T-cell (primary cell): ENCODE data around the gene CFAP300. TPM values are rescaled to one million over a fixed set of nuclear protein-coding genes. Genes with fewer than 3 reads are reported as not detected.

ENCODE experiments used
- ATAC-seq, 4 experiments: fragments of 200-7000 bp in 3 of 4; fragments of 150-1000 bp in 1 of 4; cut with Tn5 transposase; replicated peaks in 1 of 4; 1 replicate in 3 of 4; 2 replicates in 1 of 4; pipeline ENCODE4 v1.10.0; 2021; ENCODE audit warnings: moderate library complexity in 3 of 4, mild to moderate bottlenecking in 2 of 4, moderate number of reproducible peaks in 1 of 4
- CTCF ChIA-PET, 2 donors: fragments of 300-600 bp; sonication (Branson Sonifier 250); formaldehyde crosslinking; loops; one replicate each; lab custom pipeline; 2022; ENCODE audit warnings: antibody characterized with exemption in 2 of 2; lab: Charles Lee
- POLR2A ChIA-PET, 2 donors: fragments of 300-600 bp; sonication (Branson Sonifier 250); formaldehyde crosslinking; loops; one replicate each; lab custom pipeline; 2022; ENCODE audit warnings: antibody characterized with exemption in 2 of 2; lab: Charles Lee
- DNase-seq, 35 experiments: peaks; one replicate each; pipeline versions ENCODE4 v3.0.0 to v3.0.0-alpha.2; 2013 to 2023
- H3K27ac ChIP-seq: one replicate; pipeline ENCODE4 v1.5.1; 2013; ENCODE audit warnings: low read length
- H3K27me3 ChIP-seq, 2 experiments: replicated peaks in 1 of 2; 1 replicate in 1 of 2; 2 replicates in 1 of 2; pipeline versions ENCODE4 v1.6.1 to v1.7.0; 2013; ENCODE audit warnings: low read length in 1 of 2, mixed read lengths in 1 of 2; ENCODE audit not compliant: control insufficient read depth in 2 of 2, insufficient read depth in 2 of 2; ENCODE audit errors: extremely low read depth in 1 of 2
- H3K36me3 ChIP-seq, 2 donors: 1 replicate in 1 of 2; 2 replicates in 1 of 2; pipeline versions ENCODE4 v1.6.1 to v1.7.0; 2013; ENCODE audit warnings: low read length in 1 of 2; ENCODE audit not compliant: control insufficient read depth in 2 of 2, insufficient read depth in 1 of 2; ENCODE audit errors: extremely low read depth in 1 of 2
- H3K4me1 ChIP-seq, 2 experiments: 1 replicate in 1 of 2; 2 replicates in 1 of 2; pipeline versions ENCODE4 v1.6.1 to v1.7.0; 2013; ENCODE audit warnings: low read length in 2 of 2, mixed read lengths in 1 of 2; ENCODE audit not compliant: insufficient read depth in 2 of 2, control insufficient read depth in 1 of 2; ENCODE audit errors: extremely low read depth in 1 of 2
- H3K4me3 ChIP-seq, 2 donors: 1 replicate in 1 of 2; 2 replicates in 1 of 2; pipeline versions ENCODE4 v1.5.1 to v1.7.0; 2013; ENCODE audit warnings: mild to moderate bottlenecking in 2 of 2, low read length in 1 of 2, moderate library complexity in 1 of 2; ENCODE audit not compliant: control insufficient read depth in 1 of 2; ENCODE audit errors: extremely low read depth in 1 of 2
- H3K9me3 ChIP-seq: 2 replicates; pipeline ENCODE4 v1.7.0; 2013
- H3K27ac Mint-ChIP-seq, 2 donors: one replicate each; pipeline ENCODE4 v1.8.0; 2020 to 2021; ENCODE audit warnings: mild to moderate bottlenecking in 2 of 2, mixed read lengths in 2 of 2
- H3K27me3 Mint-ChIP-seq, 2 donors: one replicate each; pipeline ENCODE4 v1.8.0; 2021 to 2022; ENCODE audit warnings: mixed read lengths in 2 of 2
- H3K36me3 Mint-ChIP-seq: one replicate; pipeline ENCODE4 v1.8.0; 2021; ENCODE audit warnings: mixed read lengths
- H3K4me1 Mint-ChIP-seq, 3 donors: one replicate each; pipeline ENCODE4 v1.8.0; 2020 to 2022; ENCODE audit warnings: mixed read lengths in 3 of 3, mild to moderate bottlenecking in 1 of 3
- H3K4me3 Mint-ChIP-seq, 3 donors: one replicate each; pipeline ENCODE4 v1.8.0; 2020 to 2022; ENCODE audit warnings: mild to moderate bottlenecking in 3 of 3, mixed read lengths in 3 of 3, moderate library complexity in 3 of 3
- H3K9me3 Mint-ChIP-seq, 3 donors: one replicate each; pipeline ENCODE4 v1.8.0; 2020 to 2022; ENCODE audit warnings: mixed read lengths in 3 of 3
- WGBS: methylation state at CpG from one replicate; pipeline ENCODE4 v1.1.5; 2013; ENCODE audit warnings: missing lambda C conversion rate; ENCODE audit not compliant: insufficient coverage; 5-methylcytosine and 5-hydroxymethylcytosine counted together
- total RNA-seq, 35 experiments: library from RNA in 6 of 35; stranded (reverse) in 6 of 35; fragments of 120-200 nt in 1 of 35; gene quantifications; one replicate each; pipeline versions ENCODE4 v1.2.1 to v1.2.4 and lab custom pipeline; 2013 to 2026

Gene CFAP300
- total RNA-seq, 5 donors from 2014 or later (not counting 1 experiment from before 2014, with no cell fraction given) = not detected

- H3K27ac ChIP-seq = no peak overlapping the region
- no peak overlapping the region for H3K4me3 ChIP-seq
- H3K36me3 Mint-ChIP-seq = no peaks in the 10 kb centered on the region
- peaks cover 0 to 5% of the 10 kb centered on the region in 2 experiments for H3K27me3 ChIP-seq
- no peaks in the 10 kb centered on the region for H3K9me3 ChIP-seq
- no peak overlapping the region for H3K27ac Mint-ChIP-seq
- DNase-seq (no peak), ATAC-seq (no peak)
- H3K9me3 Mint-ChIP-seq = no peaks in the 10 kb centered on the region
- H3K4me1 ChIP-seq = no peaks in the 10 kb centered on the region
- H3K4me3 Mint-ChIP-seq = no peak overlapping the region
- H3K27me3 Mint-ChIP-seq = peaks cover 4 to 5% of the 10 kb centered on the region in 2 donors
- H3K36me3 ChIP-seq = no peaks in the 10 kb centered on the region
- ChIA-PET POLR2A (no interaction called here), CTCF (interaction anchor here in 1 of 2 donors (0.6 kb wide), 1 partner anchor 527 kb away, joined by 8 read pairs; no protein-coding TSS in a partner anchor)
- H3K4me1 Mint-ChIP-seq = no peaks in the 10 kb centered on the region
- WGBS = 100% methylated on average over 2 of the region's 7 CpGs
Observed at GRCh38 chr11:102085864-102086551, 38.8 kb downstream of the CFAP300 start.

GRCh38 chr11:102097186-102097585 lies 49.9 kb downstream of the CFAP300 start:
- H3K9me3 Mint-ChIP-seq = no peaks in the 10 kb centered on the region
- ChIA-PET CTCF (no interaction called here), POLR2A (no interaction called here)
- Histone ChIP-seq H3K4me1 (no peaks in the 10 kb centered on the region), H3K4me3 (no peak overlapping the region), H3K36me3 (no peaks in the 10 kb centered on the region), H3K27ac (no peak overlapping the region), H3K9me3 (no peaks in the 10 kb centered on the region), H3K27me3 (no peaks in the 10 kb centered on the region)
- no peak overlapping the region for H3K4me3 Mint-ChIP-seq
- H3K36me3 Mint-ChIP-seq = no peaks in the 10 kb centered on the region
- H3K27me3 Mint-ChIP-seq = peaks cover 0 to 2% of the 10 kb centered on the region in 2 donors
- DNase-seq (no peak), ATAC-seq (no peak)
- H3K4me1 Mint-ChIP-seq = no peaks in the 10 kb centered on the region
- WGBS = no CpG with 5 or more reads among the region's 1 CpG
- H3K27ac Mint-ChIP-seq = no peak overlapping the region

GRCh38 chr11:102099755-102100154 lies 52.5 kb downstream of the CFAP300 start:
- H3K27me3 Mint-ChIP-seq = peaks cover 4 to 9% of the 10 kb centered on the region in 2 donors
- no peak overlapping the region for H3K4me3 ChIP-seq
- CTCF ChIA-PET = no interaction called here
- DNase-seq (no peak), ATAC-seq (no peak)
- H3K4me3 Mint-ChIP-seq = no peak overlapping the region
- H3K36me3 ChIP-seq = no peaks in the 10 kb centered on the region
- no peaks in the 10 kb centered on the region for H3K4me1 ChIP-seq
- H3K27me3 ChIP-seq = no peaks in the 10 kb centered on the region
- H3K9me3 Mint-ChIP-seq = no peaks in the 10 kb centered on the region
- no peaks in the 10 kb centered on the region for H3K9me3 ChIP-seq
- H3K27ac ChIP-seq = no peak overlapping the region
- WGBS = 100% methylated on average over 1 of the region's 2 CpGs
- no peak overlapping the region for H3K27ac Mint-ChIP-seq
- POLR2A ChIA-PET = no interaction called here
- no peaks in the 10 kb centered on the region for H3K36me3 Mint-ChIP-seq
- no peaks in the 10 kb centered on the region for H3K4me1 Mint-ChIP-seq

- Mint-ChIP-seq H3K4me1 (peaks cover 17% of the 10 kb centered on the region in 3 donors), H3K36me3 (no peaks in the 10 kb centered on the region), H3K9me3 (no peaks in the 10 kb centered on the region), H3K4me3 (peak overlapping the region; percentile 92 to 97 (median 92)), H3K27me3 (peaks cover 25 to 26% of the 10 kb centered on the region in 2 donors), H3K27ac (no peak overlapping the region)
- Histone ChIP-seq H3K4me1 (peaks cover 7 to 16% of the 10 kb centered on the region in 2 experiments), H3K4me3 (no peak overlapping the region), H3K9me3 (no peaks in the 10 kb centered on the region), H3K27ac (no peak overlapping the region), H3K36me3 (no peaks in the 10 kb centered on the region), H3K27me3 (peaks cover 17 to 18% of the 10 kb centered on the region in 2 experiments)
- ATAC-seq = no peak
- no peak for DNase-seq
- WGBS = no CpG with 5 or more reads among the region's 3 CpGs
- ChIA-PET CTCF (no interaction called here), POLR2A (no interaction called here)
Observed at GRCh38 chr11:102108734-102109440, 61.6 kb downstream of the CFAP300 start.

GRCh38 chr11:102109896-102110760 lies 62.9 kb downstream of the CFAP300 start, which contains the start of gene YAP1:
TSS of gene YAP1 (plus strand) at chr11:102110447. CDS start at chr11:102110849, 402 bp downstream.
- no peaks in the 10 kb centered on the region for H3K36me3 Mint-ChIP-seq
- H3K4me3 ChIP-seq = peak within 1 kb of the TSS; percentile 47 to 86
- H3K9me3 ChIP-seq = no peaks in the 10 kb centered on the region
- no peak within 1 kb of the TSS for H3K27ac ChIP-seq
- ChIA-PET POLR2A (no interaction called here), CTCF (no interaction called here)
- H3K4me3 Mint-ChIP-seq = peak within 1 kb of the TSS; percentile 92 to 97 (median 92)
- peaks cover 7 to 16% of the 10 kb centered on the region in 2 experiments for H3K4me1 ChIP-seq
- H3K4me1 Mint-ChIP-seq = peaks cover 17% of the 10 kb centered on the region in 3 donors
- H3K27me3 Mint-ChIP-seq = peaks cover 29 to 36% of the 10 kb centered on the region in 2 donors
- no peaks in the 10 kb centered on the region for H3K9me3 Mint-ChIP-seq
- peak; percentile 3 to 72 (median 44) for DNase-seq
- 1% methylated on average over 96 of the region's 104 CpGs for WGBS
- H3K27ac Mint-ChIP-seq = no peak within 1 kb of the TSS
- H3K27me3 ChIP-seq = peaks cover 20 to 21% of the 10 kb centered on the region in 2 experiments
- H3K36me3 ChIP-seq = no peaks in the 10 kb centered on the region
- ATAC-seq = peak; percentile 67 to 74 (median 72)

GRCh38 chr11:102110761-102111010 lies 63.4 kb downstream of the CFAP300 start:
- Histone ChIP-seq H3K4me3 (peak overlapping the region; percentile 41 to 86), H3K27ac (no peak overlapping the region), H3K27me3 (peaks cover 20 to 22% of the 10 kb centered on the region in 2 experiments), H3K9me3 (no peaks in the 10 kb centered on the region), H3K36me3 (no peaks in the 10 kb centered on the region), H3K4me1 (peaks cover 7 to 16% of the 10 kb centered on the region in 2 experiments)
- ATAC-seq (peak; percentile 26 to 33 (median 30)), DNase-seq (peak in 2 of 35 experiments; percentile 1 to 16)
- 4% methylated on average over 29 of the region's 31 CpGs for WGBS
- POLR2A ChIA-PET = no interaction called here
- H3K27me3 Mint-ChIP-seq = peaks cover 31 to 40% of the 10 kb centered on the region in 2 donors
- no peaks in the 10 kb centered on the region for H3K36me3 Mint-ChIP-seq
- CTCF ChIA-PET = interaction anchor here in 1 of 2 donors (0.7 kb wide), 1 partner anchor 146 kb away, joined by 5 read pairs; no protein-coding TSS in a partner anchor
- H3K4me1 Mint-ChIP-seq = peaks cover 17% of the 10 kb centered on the region in 3 donors
- H3K4me3 Mint-ChIP-seq = peak overlapping the region in 2 of 3 donors; percentile 39 to 97
- no peaks in the 10 kb centered on the region for H3K9me3 Mint-ChIP-seq
- no peak overlapping the region for H3K27ac Mint-ChIP-seq
